Transverse colon (tissue), 4 donors: Measurements from ENCODE around the gene TRPV2. TPM values are rescaled to one million over a fixed set of nuclear protein-coding genes. Genes with fewer than 3 reads are reported as not detected.

Experiments
- DNase-seq: peaks from one replicate; pipeline ENCODE4 v3.0.0-alpha.2; 2019
- H3K27ac ChIP-seq, 4 donors: fragments of 200-600 bp; sonication (generic); 2 replicates each; pipeline ENCODE4 v1.5.1; 2016 to 2018; ENCODE audit warnings: inconsistent platforms in 4 of 4
- H3K27me3 ChIP-seq: fragments of 200-600 bp; sonication (generic); 2 replicates; pipeline ENCODE4 v1.5.1; 2017; ENCODE audit warnings: inconsistent platforms
- H3K36me3 ChIP-seq, 4 donors: fragments of 200-600 bp; sonication (generic); 2 replicates each; pipeline ENCODE4 v1.5.1; 2017 to 2019; ENCODE audit warnings: inconsistent platforms in 4 of 4
- H3K4me1 ChIP-seq, 4 donors: fragments of 200-600 bp; sonication (generic); 2 replicates each; pipeline ENCODE4 v1.5.1; 2017 to 2020; ENCODE audit warnings: inconsistent platforms in 4 of 4
- H3K4me3 ChIP-seq, 4 donors: fragments of 200-600 bp; sonication (generic); 1 replicate in 1 of 4; 2 replicates in 3 of 4; pipeline versions ENCODE4 v1.5.1 to v1.6.1; 2017 to 2019; ENCODE audit warnings: inconsistent platforms in 4 of 4
- H3K9me3 ChIP-seq, 2 donors: fragments of 200-600 bp; sonication (generic); 2 replicates each; pipeline ENCODE4 v1.5.1; 2017 to 2019; ENCODE audit warnings: inconsistent platforms in 2 of 2
- CTCF ChIP-seq, 5 experiments: fragments of 200-600 bp in 3 of 5; fragments of 450-650 bp in 2 of 5; sonication (generic) in 3 of 5; IDR thresholded peaks; 1 replicate in 2 of 5; 2 replicates in 3 of 5; pipeline ENCODE4 v1.5.1; 2016 to 2017; ENCODE audit warnings: antibody characterized with exemption in 5 of 5, inconsistent platforms in 3 of 5, mild to moderate bottlenecking in 2 of 5, moderate library complexity in 1 of 5
- EP300 ChIP-seq: sonication (generic); formaldehyde crosslinking; IDR thresholded peaks from one replicate; pipeline ENCODE4 v1.6.1; 2017; ENCODE audit warnings: antibody characterized with exemption, low read depth
- POLR2A ChIP-seq: fragments of 450-650 bp; IDR thresholded peaks from one replicate; pipeline ENCODE4 v1.6.1; 2016; ENCODE audit warnings: antibody characterized with exemption, mild to moderate bottlenecking, moderate library complexity
- POLR2AphosphoS5 ChIP-seq, 3 donors: sonication (generic); formaldehyde crosslinking; IDR thresholded peaks; one replicate each; pipeline ENCODE4 v1.6.1; 2016; ENCODE audit warnings: antibody characterized with exemption in 3 of 3
- WGBS, 2 donors: methylation state at CpG; one replicate each; pipeline ENCODE4 v1.1.5; 2018; ENCODE audit warnings: low coverage in 1 of 2; 5-methylcytosine and 5-hydroxymethylcytosine counted together
- in situ Hi-C, 4 donors: fragments of 200-750 bp; cut with MboI; loops; one replicate each; pipeline versions ENCODE4 v1.15.0 to v1.15.1; 2017; ENCODE audit warnings: low sequenced_read_pairs in 3 of 4, low pct_ligation_motif_present in 1 of 4, low pct_unique_long_range_greater_than_20kb in 1 of 4
- intact Hi-C: fragments of 100-400 bp; cut with DNase I; formaldehyde crosslinking; loops from one replicate; pipeline ENCODE4 v1.15.1; 2023; ENCODE audit warnings: low total_unique reads
- total RNA-seq, 4 donors: library from RNA; depleted of rRNA; stranded (reverse); fragments of >200 nt; gene quantifications; one replicate each; pipeline ENCODE4 v1.1.0, GENCODE V29; 2016

TRPV2 gene
- total RNA-seq, 4 donors from 2014 or later, result 2.4 to 8.2 (median 4.4) TPM

DNA sequence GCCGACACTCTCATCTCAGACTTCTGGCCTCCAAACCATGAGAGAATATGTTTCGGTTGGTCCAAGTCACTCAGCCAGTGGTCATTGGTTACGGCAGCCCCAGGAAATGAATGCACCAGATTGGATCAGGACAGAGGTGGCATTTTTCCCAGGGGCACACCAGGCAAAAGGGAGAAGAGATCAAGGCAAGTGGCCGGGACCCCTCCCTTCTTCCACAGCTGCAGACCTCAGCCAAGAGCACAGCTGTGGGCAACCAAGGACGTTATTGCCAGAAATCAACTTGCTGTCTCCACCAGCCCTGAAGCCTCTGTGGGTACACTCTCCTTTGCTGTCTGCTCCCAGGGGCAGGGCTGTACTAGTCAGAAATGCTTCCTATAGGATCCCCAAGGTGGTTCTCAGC, 55.9 kb downstream of the TRPV2 start:
- intact Hi-C loops, result no loop called here
- TF ChIP-seq POLR2A (no peak), POLR2AphosphoS5 (IDR thresholded peaks at IDR 0.05) (no peak), EP300 (no peak), CTCF (IDR thresholded peaks at IDR 0.05) (no peak)
- Histone ChIP-seq H3K27ac (no peak overlapping the region), H3K4me3 (no peak overlapping the region), H3K4me1 (peaks cover 7 to 25% (median 9%) of the 10 kb centered on the region in 4 donors), H3K9me3 (no peaks in the 10 kb centered on the region), H3K36me3 (no peaks in the 10 kb centered on the region), H3K27me3 (no peaks in the 10 kb centered on the region)
- DNase-seq, result no peak
- WGBS, 2 donors, result 83 to 100% methylated on average over 2 to 5 of the region's 5 CpGs
- in situ Hi-C loops, result no loop called here

DNA sequence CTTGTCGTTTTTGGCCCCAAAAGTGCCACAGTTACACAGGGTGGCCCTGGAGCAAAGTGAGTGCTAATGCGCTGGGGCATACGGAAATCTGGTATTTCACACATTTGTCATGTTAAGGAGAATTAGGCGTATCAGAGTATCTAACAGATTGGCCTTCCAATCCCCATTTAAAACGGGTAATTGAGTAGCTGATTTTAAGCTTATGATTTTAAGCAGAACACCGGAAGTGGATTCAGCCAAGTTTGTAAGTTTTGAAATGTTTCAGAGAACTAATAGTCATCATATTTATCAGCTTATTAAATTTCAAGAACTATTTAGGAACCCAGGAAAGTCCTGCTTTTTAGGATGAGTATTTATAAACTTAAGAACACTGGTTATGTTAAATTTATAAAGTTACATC, 57.2 kb downstream of the TRPV2 start:
- H3K36me3 ChIP-seq, result no peaks in the 10 kb centered on the region
- peaks cover 0 to 22% (median 8%) of the 10 kb centered on the region in 4 donors for H3K4me1 ChIP-seq
- 90 to 92% methylated on average over 2 to 6 of the region's 6 CpGs for WGBS, 2 donors
- TF ChIP-seq POLR2AphosphoS5 (IDR thresholded peaks at IDR 0.05) (no peak), CTCF (IDR thresholded peaks at IDR 0.05) (no peak), EP300 (no peak)
- in situ Hi-C loops (no loop called here), intact Hi-C loops (no loop called here)
- no peak overlapping the region for H3K27ac ChIP-seq
- H3K27me3 ChIP-seq, result no peaks in the 10 kb centered on the region
- no peak for DNase-seq
- H3K4me3 ChIP-seq, result no peak overlapping the region
- H3K9me3 ChIP-seq, result no peaks in the 10 kb centered on the region

DNA sequence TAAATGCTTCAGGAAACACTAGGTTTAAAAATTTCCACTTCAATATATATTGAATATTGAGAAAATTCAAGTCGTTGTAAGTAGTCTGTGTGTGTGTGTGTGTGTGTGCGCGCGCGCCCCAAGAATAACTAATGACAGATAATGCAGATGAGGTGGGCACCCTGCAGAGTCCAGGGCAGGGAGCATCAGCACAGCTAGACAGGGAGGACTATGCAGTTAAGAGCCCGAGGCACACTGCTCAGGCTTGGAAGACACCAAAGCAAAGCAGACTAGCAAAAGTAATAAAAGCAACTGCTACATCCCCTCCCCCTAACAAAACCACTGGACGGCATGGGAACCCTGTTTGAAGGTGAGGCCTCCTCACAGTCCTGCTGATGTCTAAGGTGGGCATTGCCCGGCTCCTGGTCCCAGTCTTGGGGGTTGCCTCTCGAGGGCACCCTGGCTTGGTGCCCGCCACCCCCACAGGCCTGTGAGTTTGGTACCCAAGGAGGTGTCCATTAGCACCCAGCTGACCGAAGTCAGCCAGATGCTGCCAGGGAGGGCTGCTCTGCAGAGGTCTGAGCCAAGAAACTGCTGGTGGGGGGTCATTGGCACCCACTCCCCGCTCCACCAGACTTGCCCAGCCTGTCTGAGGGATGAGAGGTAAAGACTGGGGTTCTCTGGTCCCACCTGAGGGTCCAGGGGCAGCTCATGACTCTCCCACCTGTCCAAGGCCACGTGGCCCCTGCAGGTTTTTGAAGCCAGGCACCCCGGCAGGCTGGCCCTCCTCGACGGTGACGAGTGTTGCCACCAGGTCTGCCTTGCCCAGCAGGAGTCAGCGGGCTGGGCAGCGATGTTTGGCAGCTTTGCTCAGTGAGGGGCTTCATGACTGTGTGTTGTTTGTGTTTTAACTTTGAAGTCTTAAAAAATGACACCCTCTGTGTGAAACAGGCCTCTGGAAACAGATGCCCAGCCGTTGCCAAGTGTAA, 58.0 kb downstream of the TRPV2 start:
- peaks cover 0 to 21% (median 10%) of the 10 kb centered on the region in 4 donors for H3K4me1 ChIP-seq
- WGBS, 2 donors, result 82 to 89% methylated on average over 7 to 19 of the region's 20 CpGs
- no peak for DNase-seq
- H3K36me3 ChIP-seq, result no peaks in the 10 kb centered on the region
- intact Hi-C loops (no loop called here), in situ Hi-C loops (no loop called here)
- no peaks in the 10 kb centered on the region for H3K9me3 ChIP-seq
- no peak overlapping the region for H3K27ac ChIP-seq
- no peak overlapping the region for H3K4me3 ChIP-seq
- TF ChIP-seq CTCF (IDR thresholded peaks at IDR 0.05), result no peak
- TF ChIP-seq POLR2A, result no peak
- TF ChIP-seq EP300, result no peak
- TF ChIP-seq POLR2AphosphoS5 (IDR thresholded peaks at IDR 0.05), result no peak
- H3K27me3 ChIP-seq, result no peaks in the 10 kb centered on the region

- no peak overlapping the region for H3K4me3 ChIP-seq
- in situ Hi-C loops (no loop called here), intact Hi-C loops (no loop called here)
- no peak for DNase-seq
- 79 to 81% methylated on average over 3 to 12 of the region's 13 CpGs for WGBS, 2 donors
- H3K4me1 ChIP-seq, result peaks cover 3 to 22% (median 11%) of the 10 kb centered on the region in 4 donors
- no peaks in the 10 kb centered on the region for H3K36me3 ChIP-seq
- TF ChIP-seq EP300 (no peak), POLR2A (no peak), CTCF (IDR thresholded peaks at IDR 0.05) (no peak), POLR2AphosphoS5 (IDR thresholded peaks at IDR 0.05) (no peak)
- H3K9me3 ChIP-seq, result no peaks in the 10 kb centered on the region
- H3K27me3 ChIP-seq, result no peaks in the 10 kb centered on the region
- H3K27ac ChIP-seq, result no peak overlapping the region
Measured at GRCh38 chr17:16474012-16474725, 58.8 kb downstream of the TRPV2 start.
